Progenitor cell of endocrine pancreas (in vitro differentiated cells): ENCODE data around the gene CTRL. TPM values are rescaled to one million over a fixed set of nuclear protein-coding genes. Genes with fewer than 3 reads are reported as not detected.

Source experiments
- DNase-seq: peaks from one replicate; pipeline ENCODE4 v3.0.0; 2021; ENCODE audit warnings: low spot score; ENCODE audit not compliant: unreplicated experiment
- H3K27ac Mint-ChIP-seq: 2 replicates; pipeline ENCODE4 v1.8.0; 2021; ENCODE audit warnings: mild to moderate bottlenecking, moderate library complexity, mixed read lengths
- H3K27me3 Mint-ChIP-seq: 2 replicates; pipeline ENCODE4 v1.8.0; 2021; ENCODE audit warnings: mixed read lengths
- H3K36me3 Mint-ChIP-seq: 2 replicates; pipeline ENCODE4 v1.8.0; 2022; ENCODE audit warnings: mixed read lengths; ENCODE audit not compliant: insufficient read depth
- H3K4me1 Mint-ChIP-seq: 2 replicates; pipeline ENCODE4 v1.8.0; 2021; ENCODE audit warnings: low read depth, mixed read lengths
- H3K4me3 Mint-ChIP-seq: 2 replicates; pipeline ENCODE4 v1.8.0; 2021; ENCODE audit warnings: low read depth, mild to moderate bottlenecking, moderate library complexity, mixed read lengths
- H3K9me3 Mint-ChIP-seq: 2 replicates; pipeline ENCODE4 v1.8.0; 2021; ENCODE audit warnings: low read depth, mixed read lengths
- CTCF ChIP-seq: fragments of 200-600 bp; sonication (generic); IDR thresholded peaks from one replicate; pipeline ENCODE4 v1.5.0; 2021; ENCODE audit warnings: antibody characterized with exemption, mild to moderate bottlenecking; ENCODE audit not compliant: unreplicated experiment
- total RNA-seq: library from RNA; stranded (reverse); gene quantifications from 2 replicates; pipeline ENCODE4 v1.2.1, GENCODE V29; 2021

CTRL gene
- total RNA-seq, 1 donor from 2014 or later, result 0.57 TPM

DNA sequence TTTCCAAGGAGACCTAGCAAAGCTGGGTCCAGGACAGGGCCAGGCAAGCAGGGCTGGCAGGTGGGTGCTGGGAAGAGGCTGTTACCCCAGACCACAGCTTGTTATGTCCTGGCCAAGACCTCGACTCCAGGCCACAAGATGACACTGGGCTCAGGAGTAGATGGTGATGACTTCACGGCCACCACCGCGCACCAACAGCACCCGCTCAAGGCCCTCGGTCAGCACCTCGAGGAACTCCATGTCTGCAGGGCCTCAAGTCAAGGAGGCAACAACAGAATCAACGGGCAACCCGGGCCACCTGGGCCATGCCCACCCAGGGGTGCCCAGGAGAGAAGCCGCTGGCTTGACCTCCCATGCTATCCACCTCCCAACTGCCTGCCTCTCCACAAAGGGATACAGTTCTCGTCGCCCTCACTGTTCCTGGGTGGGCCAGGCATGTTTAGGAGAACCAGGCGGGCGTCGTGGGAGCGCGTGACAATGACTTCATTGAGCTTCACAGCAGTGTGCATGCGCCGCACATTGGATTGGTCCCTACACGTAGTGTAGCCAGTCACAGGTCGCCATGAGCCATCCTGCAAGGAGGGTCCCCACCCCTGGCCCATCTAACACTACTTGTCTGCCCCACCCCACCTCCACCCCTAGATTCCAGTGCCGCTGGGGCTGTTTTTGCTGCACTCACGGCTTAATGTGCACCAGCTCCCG is 13.2 kb upstream of the CTRL start:
- TF ChIP-seq CTCF, result no peak
- Mint-ChIP-seq H3K4me3 (no peak overlapping the region), H3K27ac (no peak overlapping the region), H3K36me3 (peaks cover 4% of the 10 kb centered on the region), H3K9me3 (no peaks in the 10 kb centered on the region), H3K27me3 (no peaks in the 10 kb centered on the region), H3K4me1 (peaks cover 6% of the 10 kb centered on the region)
- DNase-seq, result no peak

- no peak for DNase-seq
- Mint-ChIP-seq H3K9me3 (no peaks in the 10 kb centered on the region), H3K27me3 (no peaks in the 10 kb centered on the region), H3K4me3 (no peak within 1 kb of the TSS), H3K27ac (no peak within 1 kb of the TSS), H3K36me3 (peaks cover 4% of the 10 kb centered on the region), H3K4me1 (peaks cover 6% of the 10 kb centered on the region)
- no peak for TF ChIP-seq CTCF
Observed at GRCh38 chr16:67943619-67944504, 12.2 kb upstream of the CTRL start, which contains the start of gene LCAT. TSS of gene LCAT (minus strand) at chr16:67944120. CDS start at chr16:67944101, 19 bp downstream.

DNA sequence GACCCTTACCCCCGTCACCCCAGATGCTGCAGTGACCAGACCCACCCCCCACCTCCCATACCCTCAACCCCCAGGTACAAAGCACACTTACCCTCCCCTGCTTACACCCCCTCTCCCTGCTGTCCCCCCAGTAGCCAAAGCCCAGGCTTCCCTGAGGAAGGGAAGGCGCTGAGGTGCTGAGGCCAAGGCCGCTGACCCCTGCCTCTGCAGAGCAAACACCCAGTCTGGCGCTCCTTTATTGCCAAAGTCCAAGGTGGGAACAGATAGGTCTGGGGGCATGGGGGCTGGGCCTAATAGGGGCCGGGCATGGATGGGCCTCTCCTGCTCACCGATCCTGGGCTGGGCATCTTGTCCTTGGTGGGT is 11.6 kb upstream of the CTRL start:
- no peaks in the 10 kb centered on the region for H3K27me3 Mint-ChIP-seq
- no peak for TF ChIP-seq CTCF
- no peak overlapping the region for H3K27ac Mint-ChIP-seq
- no peak overlapping the region for H3K4me3 Mint-ChIP-seq
- DNase-seq, result no peak
- no peaks in the 10 kb centered on the region for H3K9me3 Mint-ChIP-seq
- H3K4me1 Mint-ChIP-seq, result peaks cover 6% of the 10 kb centered on the region
- peaks cover 3% of the 10 kb centered on the region for H3K36me3 Mint-ChIP-seq

DNA sequence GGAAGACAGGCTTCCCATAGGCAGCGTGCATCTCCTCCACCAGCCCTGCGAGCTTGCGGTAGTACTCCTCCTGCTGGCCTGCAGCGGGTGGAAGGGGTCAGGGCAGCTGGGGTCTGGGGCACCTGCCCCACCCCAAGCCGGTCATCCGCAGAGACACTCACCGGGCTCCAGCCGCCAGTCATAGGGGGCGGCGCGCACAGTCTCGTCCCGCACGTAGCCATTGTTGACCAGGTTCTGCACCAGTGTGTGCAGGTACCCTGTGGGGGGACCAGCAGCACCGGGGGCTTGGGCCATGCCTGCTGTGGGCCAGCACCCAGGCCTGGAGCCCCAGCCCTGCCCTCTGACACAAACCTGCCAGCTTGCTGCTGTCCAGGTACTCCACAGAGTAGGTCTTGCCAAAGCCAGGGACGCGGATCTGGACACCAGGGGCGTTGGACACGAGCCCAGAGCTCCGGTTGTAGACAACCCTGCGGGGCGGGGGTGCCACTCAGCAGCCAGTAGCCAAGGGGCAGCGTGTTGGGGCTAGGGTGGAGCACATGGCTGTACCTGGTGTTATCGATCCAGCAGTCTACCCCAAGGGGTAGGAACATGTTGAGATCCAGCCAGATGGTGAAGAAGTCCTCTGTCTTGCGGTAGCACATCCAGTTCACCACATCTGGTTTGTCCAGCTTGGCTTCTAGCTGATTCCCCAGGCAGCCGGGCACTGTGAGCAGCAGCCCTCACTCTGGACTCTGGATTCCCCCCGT is 11.0 kb upstream of the CTRL start:
- Mint-ChIP-seq H3K36me3 (peaks cover 2% of the 10 kb centered on the region), H3K27me3 (no peaks in the 10 kb centered on the region), H3K27ac (no peak overlapping the region), H3K9me3 (no peaks in the 10 kb centered on the region), H3K4me3 (no peak overlapping the region), H3K4me1 (peaks cover 6% of the 10 kb centered on the region)
- no peak for DNase-seq
- no peak for TF ChIP-seq CTCF

- peak; percentile 76 for TF ChIP-seq CTCF
Observed at GRCh38 chr16:67942200-67942509, 10.5 kb upstream of the CTRL start.

More at GRCh38 chr16:67942200-67942509, 10.5 kb upstream of the CTRL start:
- Mint-ChIP-seq H3K9me3 (no peaks in the 10 kb centered on the region), H3K27ac (peak overlapping the region; percentile 54), H3K4me1 (peaks cover 9% of the 10 kb centered on the region), H3K4me3 (no peak overlapping the region), H3K36me3 (peaks cover 2% of the 10 kb centered on the region), H3K27me3 (no peaks in the 10 kb centered on the region)
- DNase-seq, result peak; percentile 43
